Myometrial cell (primary cell): ENCODE data around the gene ANLN. TPM values are rescaled to one million over a fixed set of nuclear protein-coding genes. Genes with fewer than 3 reads are reported as not detected.

Experiments
- total RNA-seq: library from RNA; depleted of rRNA; stranded (reverse); fragments of >200 nt; gene quantifications from 2 replicates; pipeline ENCODE4 v1.2.3, GENCODE V29; 2015

Gene ANLN
- total RNA-seq: 137 and 139 TPM in 2 replicates

DNA sequence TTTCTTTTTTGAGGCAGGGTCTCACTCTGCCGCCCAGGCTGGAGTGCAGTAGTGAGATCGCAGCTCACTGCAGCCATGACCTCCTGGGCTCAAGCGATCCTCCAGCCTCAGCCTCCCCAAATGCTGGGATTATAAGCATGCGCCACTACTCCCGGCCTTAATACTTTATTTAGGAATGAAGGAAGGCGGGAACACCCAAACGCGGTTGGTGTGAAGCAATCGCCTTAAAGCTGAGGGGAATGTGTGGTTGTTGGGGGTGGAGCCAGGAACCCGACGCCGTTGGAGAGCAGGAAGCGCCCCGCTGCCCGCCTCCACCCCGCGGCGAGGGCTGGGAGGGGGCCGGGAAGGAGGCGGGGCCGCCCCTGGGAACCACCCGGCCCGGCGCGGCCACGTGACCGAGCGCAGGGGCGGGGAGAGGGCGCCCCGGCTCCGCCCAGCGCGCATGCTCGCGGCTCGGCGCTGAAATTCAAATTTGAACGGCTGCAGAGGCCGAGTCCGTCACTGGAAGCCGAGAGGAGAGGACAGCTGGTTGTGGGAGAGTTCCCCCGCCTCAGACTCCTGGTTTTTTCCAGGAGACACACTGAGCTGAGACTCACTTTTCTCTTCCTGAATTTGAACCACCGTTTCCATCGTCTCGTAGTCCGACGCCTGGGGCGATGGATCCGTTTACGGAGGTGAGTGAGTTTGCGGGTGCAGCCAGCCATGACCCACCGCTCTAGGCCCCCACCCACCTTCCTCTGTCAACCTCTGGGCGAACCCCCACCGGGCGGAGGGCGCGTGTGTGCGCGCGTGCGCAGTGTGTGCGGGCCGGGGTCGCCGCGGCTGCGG, at the start of gene ANLN:
ANLN (plus strand) TSS at position 492 of the 828 bp plus-strand sequence; CDS start at position 657, 165 bp downstream.

Other genes with a start within 250 kb of the ANLN start
- 1.2 and 5.5 TPM in 2 replicates for gene EEPD1, start 236.6 kb upstream of the ANLN start, total RNA-seq